H1 (cell line): ENCODE measurements around the gene ELOVL6. TPM values are rescaled to one million over a fixed set of nuclear protein-coding genes. Genes with fewer than 3 reads are reported as not detected.
A peak's percentile ranks its signal among the peaks of the same experiment; 100 is the strongest.

Experiments
- CTCF ChIA-PET: fragments of 300-600 bp; sonication (Branson Sonifier 250); formaldehyde crosslinking; loops from one replicate; lab custom pipeline; 2021; ENCODE audit not compliant: partially characterized antibody; lab: Charles Lee
- POLR2A ChIA-PET: fragments of 300-600 bp; sonication (Branson Sonifier 250); formaldehyde crosslinking; loops from one replicate; lab custom pipeline; 2021; ENCODE audit warnings: inconsistent platforms; ENCODE audit not compliant: partially characterized antibody; lab: Charles Lee
- DNase-seq, 2 experiments: peaks; one replicate each; pipeline versions ENCODE4 v3.0.0 to v3.0.0-alpha.2; 2010 to 2022; ENCODE audit warnings: low spot score in 2 of 2, low read depth in 1 of 2, mixed read lengths in 1 of 2
- FAIRE-seq: peaks from 2 replicates; lab custom pipeline; 2011; peaks lifted over from hg19 to GRCh38; lab: Jason Lieb, UNC
- H2AFZ ChIP-seq: 2 replicates; pipeline ENCODE4 v1.8.1; 2012; ENCODE audit warnings: low read length, inconsistent platforms
- H2AK5ac ChIP-seq: 2 replicates; pipeline ENCODE4 v1.6.1; 2013; ENCODE audit warnings: low read depth, low read length
- H2BK120ac ChIP-seq: replicated peaks from 2 replicates; pipeline ENCODE3; 2013; ENCODE audit warnings: low read depth, low read length, inconsistent platforms
- H2BK12ac ChIP-seq: 2 replicates; pipeline ENCODE4 v1.6.1; 2013; ENCODE audit warnings: low read depth, low read length
- H2BK15ac ChIP-seq: 2 replicates; pipeline ENCODE4 v1.6.1; 2013; ENCODE audit warnings: low read length
- H2BK20ac ChIP-seq: 2 replicates; pipeline ENCODE4 v1.6.1; 2013; ENCODE audit warnings: low read length
- H2BK5ac ChIP-seq: 2 replicates; pipeline ENCODE4 v1.6.1; 2013; ENCODE audit warnings: low read depth, low read length
- H3K14ac ChIP-seq: 2 replicates; pipeline ENCODE4 v1.6.1; 2013; ENCODE audit warnings: inconsistent platforms; ENCODE audit not compliant: insufficient read length
- H3K18ac ChIP-seq: 2 replicates; pipeline ENCODE4 v1.6.1; 2013; ENCODE audit warnings: low read length; ENCODE audit errors: extremely low read depth
- H3K23ac ChIP-seq: 2 replicates; pipeline ENCODE4 v1.6.1; 2013; ENCODE audit warnings: inconsistent platforms; ENCODE audit not compliant: insufficient read length
- H3K23me2 ChIP-seq: 2 replicates; pipeline ENCODE4 v1.6.1; 2013; ENCODE audit warnings: low read depth, low read length
- H3K27ac ChIP-seq: 2 replicates; pipeline ENCODE4 v1.6.1; 2011; ENCODE audit warnings: low read depth, low read length, inconsistent platforms
- H3K27me3 ChIP-seq, 4 experiments: replicated peaks in 1 of 4; 1 replicate in 1 of 4; 2 replicates in 3 of 4; pipeline versions ENCODE4 v1.6.1 to v1.8.1; 2011 to 2013; ENCODE audit warnings: low read length in 3 of 4, mild to moderate bottlenecking in 3 of 4, inconsistent platforms in 2 of 4, mixed read lengths in 2 of 4, moderate library complexity in 1 of 4; ENCODE audit not compliant: control insufficient read depth in 3 of 4, insufficient read depth in 3 of 4; ENCODE audit errors: extremely low read depth in 1 of 4
- H3K36me3 ChIP-seq, 4 experiments: 2 replicates each; pipeline versions ENCODE4 v1.6.1 to v1.8.1; 2011 to 2013; ENCODE audit warnings: mild to moderate bottlenecking in 4 of 4, low read length in 3 of 4, moderate library complexity in 2 of 4, control low read depth in 1 of 4, inconsistent platforms in 1 of 4; ENCODE audit not compliant: insufficient read depth in 4 of 4, control insufficient read depth in 2 of 4
- H3K4ac ChIP-seq: replicated peaks from 2 replicates; pipeline ENCODE3; 2013; ENCODE audit warnings: low read length, low read depth, mixed read lengths, inconsistent platforms; ENCODE audit not compliant: insufficient read length
- H3K4me1 ChIP-seq, 4 experiments: replicated peaks in 1 of 4; 1 replicate in 1 of 4; 2 replicates in 3 of 4; pipeline versions ENCODE4 v1.6.1 to v1.8.1; 2011 to 2013; ENCODE audit warnings: low read length in 3 of 4, inconsistent platforms in 2 of 4, mixed read lengths in 1 of 4; ENCODE audit not compliant: insufficient read depth in 4 of 4, control insufficient read depth in 3 of 4
- H3K4me2 ChIP-seq, 2 experiments: 2 replicates each; pipeline versions ENCODE4 v1.6.1 to v1.8.1; 2011 to 2013; ENCODE audit warnings: low read depth in 2 of 2, low read length in 2 of 2, control low read depth in 1 of 2, inconsistent platforms in 1 of 2, mild to moderate bottlenecking in 1 of 2; ENCODE audit not compliant: insufficient read depth in 1 of 2
- H3K4me3 ChIP-seq, 4 experiments: fragments of 200-600, 300-600 bp in 1 of 4; sonication (generic), shearing (Covaris generic), sonication (Bioruptor Twin) in 1 of 4; 2 replicates each; pipeline versions ENCODE4 v1.5.1 to v1.8.1; 2011 to 2016; ENCODE audit warnings: low read length in 4 of 4, low read depth in 3 of 4, control low read depth in 2 of 4, inconsistent platforms in 2 of 4, mild to moderate bottlenecking in 2 of 4, mixed read lengths in 1 of 4, moderate library complexity in 1 of 4; ENCODE audit not compliant: insufficient read depth in 2 of 4; ENCODE audit errors: extremely low read depth in 1 of 4
- H3K56ac ChIP-seq: replicated peaks from 2 replicates; pipeline ENCODE3; 2013; ENCODE audit warnings: low read depth, mild to moderate bottlenecking, mixed read lengths, low read length, inconsistent platforms; ENCODE audit not compliant: insufficient read length
- H3K79me1 ChIP-seq: 2 replicates; pipeline ENCODE4 v1.6.1; 2013; ENCODE audit warnings: low read depth, low read length, control low read depth
- H3K79me2 ChIP-seq, 2 experiments: 2 replicates each; pipeline versions ENCODE4 v1.6.1 to v1.8.1; 2012 to 2013; ENCODE audit warnings: low read length in 2 of 2, mild to moderate bottlenecking in 2 of 2, inconsistent platforms in 1 of 2; ENCODE audit not compliant: insufficient read depth in 2 of 2, control insufficient read depth in 1 of 2
- H3K9ac ChIP-seq, 4 experiments: replicated peaks in 1 of 4; 1 replicate in 1 of 4; 2 replicates in 3 of 4; pipeline versions ENCODE4 v1.6.1 to v1.8.1; 2011 to 2013; ENCODE audit warnings: low read depth in 3 of 4, low read length in 3 of 4, control low read depth in 2 of 4, mild to moderate bottlenecking in 2 of 4, moderate library complexity in 2 of 4, inconsistent platforms in 1 of 4; ENCODE audit errors: extremely low read depth in 1 of 4
- H3K9me3 ChIP-seq, 2 experiments: 2 replicates each; pipeline versions ENCODE4 v1.6.1 to v1.8.1; 2012 to 2013; ENCODE audit warnings: mild to moderate bottlenecking in 2 of 2, moderate library complexity in 2 of 2, control low read depth in 1 of 2, inconsistent platforms in 1 of 2, low read depth in 1 of 2, low read length in 1 of 2, mixed read lengths in 1 of 2; ENCODE audit not compliant: insufficient read depth in 2 of 2
- H4K20me1 ChIP-seq, 2 experiments: replicated peaks in 1 of 2; 2 replicates each; pipeline versions ENCODE3 to v1.8.1; 2011 to 2013; ENCODE audit warnings: inconsistent platforms in 2 of 2, low read length in 2 of 2, mild to moderate bottlenecking in 1 of 2; ENCODE audit not compliant: insufficient read depth in 2 of 2, control insufficient read depth in 1 of 2
- H4K5ac ChIP-seq: 2 replicates; pipeline ENCODE4 v1.6.1; 2013; ENCODE audit warnings: low read length, low read depth, mixed read lengths, inconsistent platforms; ENCODE audit not compliant: insufficient read length
- H4K8ac ChIP-seq: 2 replicates; pipeline ENCODE4 v1.8.0; 2013; ENCODE audit warnings: mild to moderate bottlenecking, moderate library complexity, low read length, inconsistent platforms; ENCODE audit not compliant: insufficient read depth; ENCODE audit errors: extremely low read depth
- H4K91ac ChIP-seq: replicated peaks from 2 replicates; pipeline ENCODE3; 2013; ENCODE audit warnings: low read length, mixed read lengths, inconsistent platforms; ENCODE audit not compliant: insufficient read length
- GTF2F1 ChIP-seq: IDR thresholded peaks from 2 replicates; pipeline ENCODE4 v1.6.1; 2012; ENCODE audit warnings: low read depth, low read length, improper control_type of control experiment, borderline replicate concordance
- RAD21 ChIP-seq, 2 experiments: IDR thresholded peaks in 1 of 2; conservative IDR thresholded peaks in 1 of 2; 2 replicates each; pipeline ENCODE4 v1.6.1; 2011; ENCODE audit warnings: low read depth in 2 of 2, low read length in 2 of 2, improper control_type of control experiment in 1 of 2, inconsistent platforms in 1 of 2, mild to moderate bottlenecking in 1 of 2, moderate library complexity in 1 of 2
- SIRT6 ChIP-seq: IDR thresholded peaks from one replicate; pipeline ENCODE4 v1.7.1; 2012; ENCODE audit warnings: low read length, inconsistent platforms
- SP1 ChIP-seq: IDR thresholded peaks from 2 replicates; pipeline ENCODE4 v1.6.1; 2011; ENCODE audit warnings: low read depth, low read length
- WGBS, 2 experiments: shearing (Covaris generic) in 1 of 2; methylation state at CpG; one replicate each; pipeline versions ENCODE4 v1.1.6 to v1.1.7; 2013 to 2015; ENCODE audit warnings: low lambda C conversion rate in 2 of 2, mixed read lengths in 2 of 2, inconsistent platforms in 1 of 2, low coverage in 1 of 2, missing lambda C conversion rate in 1 of 2; ENCODE audit not compliant: insufficient replicate concordance in 2 of 2, insufficient coverage in 1 of 2, insufficient read length in 1 of 2; ENCODE audit errors: extremely low coverage in 1 of 2, missing lambda C conversion rate in 1 of 2; 5-methylcytosine and 5-hydroxymethylcytosine counted together
- polyA plus RNA-seq, 7 experiments: library from polyadenylated mRNA; depleted of rRNA in 3 of 7; stranded (reverse) in 5 of 7; unstranded in 2 of 7; fragments of >200 nt in 5 of 7; fragments of 200-250 nt in 2 of 7; gene quantifications; 1 replicate in 5 of 7; 2 replicates in 1 of 7; 4 replicates in 1 of 7; pipeline versions ENCODE4 v1.2.1 to v1.2.3, GENCODE V29; 2011 to 2013; ENCODE audit warnings: missing spikeins in 2 of 7, mixed read lengths in 2 of 7
- total RNA-seq: library from RNA; stranded (reverse); fragmentation: NEBNext Ultra II Directional; extraction: Animal tissue kit (Norgen Biotek cat#: 25700); gene quantifications from 2 replicates; pipeline ENCODE4 v1.2.1, GENCODE V29; 2021
- TF ChIP-seq, protein P1 (sequence below), 3 experiments: IDR thresholded peaks; 1 replicate in 2 of 3; 2 replicates in 1 of 3; pipeline versions ENCODE4 v1.5.1 to v1.6.1; 2011; ENCODE audit warnings: low read length in 3 of 3, mild to moderate bottlenecking in 3 of 3, inconsistent platforms in 2 of 3, low read depth in 1 of 3, moderate library complexity in 1 of 3; ENCODE audit not compliant: insufficient read depth in 1 of 3; ENCODE audit errors: control extremely low read depth in 1 of 3

ELOVL6 gene
- total and polyA plus RNA-seq, 2 of the 8 experiments (the other 6 are each of a cell fraction or from before 2014, with no cell fraction given) = 27.8 to 86.6 TPM

GRCh38 chr4:110211007-110211769 is 12.8 kb upstream of the ELOVL6 start:
- Histone ChIP-seq H2AFZ (no peak overlapping the region), H3K36me3 (no peaks in the 10 kb centered on the region), H4K91ac (peak overlapping the region; percentile 90), H2AK5ac (no peak overlapping the region), H3K79me2 (no peaks in the 10 kb centered on the region), H3K27me3 (no peaks in the 10 kb centered on the region), H3K14ac (no peak overlapping the region), H4K8ac (no peak overlapping the region; the same call in 1 of the 2 replicates), H3K9me3 (no peaks in the 10 kb centered on the region), H4K5ac (no peak overlapping the region), H3K4me3 (no peak overlapping the region), H2BK120ac (no peak overlapping the region), H2BK12ac (no peak overlapping the region), H3K9ac (no peak overlapping the region), H2BK20ac (no peak overlapping the region), H2BK5ac (no peak overlapping the region), H2BK15ac (no peak overlapping the region), H3K4ac (no peak overlapping the region), H3K23me2 (no peaks in the 10 kb centered on the region; the same call in 1 of the 2 replicates), H4K20me1 (no peaks in the 10 kb centered on the region), H3K56ac (no peak overlapping the region), H3K79me1 (no peaks in the 10 kb centered on the region), H3K4me1 (peaks cover 0 to 3% (median 0%) of the 10 kb centered on the region in 4 experiments; a peak in 1 of 7 replicates), H3K23ac (no peak overlapping the region), H3K18ac (no peak overlapping the region), H3K27ac (no peak overlapping the region), H3K4me2 (no peak overlapping the region)
- POLR2A ChIA-PET = interaction anchor here (0.7 kb wide), 2 partner anchors 11 to 12 kb away, joined by 3 read pairs; no protein-coding TSS in a partner anchor
- WGBS, 2 experiments = 86% methylated on average over 13 of the region's 13 CpGs; no CpG with 5 or more reads in 1 of the 2 experiments
- FAIRE-seq = no peak
- TF ChIP-seq, protein P1, sequence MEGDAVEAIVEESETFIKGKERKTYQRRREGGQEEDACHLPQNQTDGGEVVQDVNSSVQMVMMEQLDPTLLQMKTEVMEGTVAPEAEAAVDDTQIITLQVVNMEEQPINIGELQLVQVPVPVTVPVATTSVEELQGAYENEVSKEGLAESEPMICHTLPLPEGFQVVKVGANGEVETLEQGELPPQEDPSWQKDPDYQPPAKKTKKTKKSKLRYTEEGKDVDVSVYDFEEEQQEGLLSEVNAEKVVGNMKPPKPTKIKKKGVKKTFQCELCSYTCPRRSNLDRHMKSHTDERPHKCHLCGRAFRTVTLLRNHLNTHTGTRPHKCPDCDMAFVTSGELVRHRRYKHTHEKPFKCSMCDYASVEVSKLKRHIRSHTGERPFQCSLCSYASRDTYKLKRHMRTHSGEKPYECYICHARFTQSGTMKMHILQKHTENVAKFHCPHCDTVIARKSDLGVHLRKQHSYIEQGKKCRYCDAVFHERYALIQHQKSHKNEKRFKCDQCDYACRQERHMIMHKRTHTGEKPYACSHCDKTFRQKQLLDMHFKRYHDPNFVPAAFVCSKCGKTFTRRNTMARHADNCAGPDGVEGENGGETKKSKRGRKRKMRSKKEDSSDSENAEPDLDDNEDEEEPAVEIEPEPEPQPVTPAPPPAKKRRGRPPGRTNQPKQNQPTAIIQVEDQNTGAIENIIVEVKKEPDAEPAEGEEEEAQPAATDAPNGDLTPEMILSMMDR (IDR thresholded peaks at IDR 0.05; ENCODE audit: control extremely low read depth in 1 of 3, insufficient read depth in 1 of 3, low read depth in 1 of 3, low read length in 3 of 3) = peak in 2 of 3 experiments; percentile 42 to 60; a peak in 2 of 4 replicates
- peak; percentile 48 to 52 for TF ChIP-seq RAD21 (IDR thresholded peaks at IDR 0.05 in 1 of 2, conservative IDR thresholded peaks at IDR 0.05 in 1 of 2; ENCODE audit: low read depth in 2 of 2, low read length in 2 of 2)
- TF ChIP-seq GTF2F1 = no peak
- no peak for TF ChIP-seq SIRT6
- TF ChIP-seq SP1 = no peak
- CTCF ChIA-PET = interaction anchor here (0.7 to 1.6 kb wide), 22 partner anchors 8 to 172 kb away, joined by 3 to 7 read pairs (median 4); no protein-coding TSS in a partner anchor
- DNase-seq = no peak
